Activated CD4-positive, alpha-beta T cell treated with anti-CD3 and anti-CD28 coated beads, Interleukin-2, amount 10 ng/mL, durations not matched to agents 7 days and 5 days (primary cell): Measurements from ENCODE around the gene OR2V2. TPM values are rescaled to one million over a fixed set of nuclear protein-coding genes. Genes with fewer than 3 reads are reported as not detected.
"Not testable (repeated sequence)": the region's sequence is repeated elsewhere in the genome, so short reads cannot be mapped to it uniquely, and the experiment has no call there.

Experiments used
- CTCF ChIA-PET: fragments of 350-600 bp; sonication (Branson Sonifier 250); formaldehyde crosslinking; loops from one replicate; lab custom pipeline; 2021; ENCODE audit warnings: antibody characterized with exemption; lab: Charles Lee
- POLR2A ChIA-PET: fragments of 350-600 bp; sonication (Branson Sonifier 250); formaldehyde crosslinking; loops from one replicate; lab custom pipeline; 2021; ENCODE audit warnings: antibody characterized with exemption; lab: Charles Lee
- DNase-seq: peaks from one replicate; pipeline ENCODE4 v3.0.0-alpha.2; 2020
- H3K27ac Mint-ChIP-seq: one replicate; pipeline ENCODE4 v1.8.0; 2021; ENCODE audit warnings: mild to moderate bottlenecking, moderate library complexity, mixed read lengths
- H3K27me3 Mint-ChIP-seq: one replicate; pipeline ENCODE4 v1.8.0; 2021; ENCODE audit warnings: mixed read lengths
- H3K36me3 Mint-ChIP-seq: one replicate; pipeline ENCODE4 v1.8.0; 2021; ENCODE audit warnings: low read depth, mixed read lengths
- H3K4me1 Mint-ChIP-seq: one replicate; pipeline ENCODE4 v1.8.0; 2021; ENCODE audit warnings: mixed read lengths
- H3K4me3 Mint-ChIP-seq: one replicate; pipeline ENCODE4 v1.8.0; 2021; ENCODE audit warnings: mild to moderate bottlenecking, moderate library complexity, mixed read lengths
- H3K9me3 Mint-ChIP-seq: one replicate; pipeline ENCODE4 v1.8.0; 2021; ENCODE audit warnings: mixed read lengths
- total RNA-seq, 2 experiments: library from RNA; stranded (reverse); gene quantifications; one replicate each; pipeline ENCODE4 v1.2.3, GENCODE V29; 2021

OR2V2 gene
- total RNA-seq, 2 experiments from 2014 or later, result not detected

DNA sequence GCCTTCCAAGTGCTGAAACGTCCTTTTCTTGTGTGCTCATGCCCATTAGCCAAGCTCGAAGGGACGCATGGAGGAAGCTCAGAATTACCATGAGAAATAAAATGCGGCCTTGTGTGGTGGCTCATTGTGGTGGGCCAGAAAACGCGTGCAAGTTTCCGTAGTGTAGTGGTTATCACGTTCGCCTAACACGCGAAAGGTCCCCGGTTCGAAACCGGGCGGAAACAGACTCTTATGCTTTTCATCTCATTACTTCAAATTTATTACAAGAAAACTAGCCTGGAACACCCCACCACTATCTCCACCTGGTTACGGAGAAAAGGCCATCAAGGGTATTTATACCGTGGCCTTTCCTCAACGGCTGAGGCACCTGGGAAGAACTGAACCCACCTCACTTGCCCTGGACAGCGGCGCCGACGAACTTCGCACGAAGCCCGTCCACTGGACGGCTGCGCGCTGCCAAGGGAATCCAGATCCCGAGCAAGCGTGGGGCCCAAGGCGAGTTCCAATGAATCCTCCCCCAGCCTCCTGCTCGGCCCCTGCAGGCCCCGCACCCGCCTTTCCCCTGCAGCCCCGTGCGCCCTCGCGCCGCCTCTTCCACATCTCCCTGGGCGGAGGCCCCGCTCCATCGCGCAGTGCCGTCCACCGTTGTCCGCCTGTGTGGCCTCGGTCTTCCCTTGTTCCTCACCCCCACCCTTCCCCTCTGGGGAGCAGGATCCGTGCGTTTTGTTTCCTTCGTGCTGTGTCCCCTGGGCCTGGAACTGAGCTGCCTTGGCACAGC lies 22.3 kb downstream of the OR2V2 start:
- POLR2A ChIA-PET, H3K9me3 Mint-ChIP-seq, H3K36me3 Mint-ChIP-seq: not testable (repeated sequence)
- Mint-ChIP-seq H3K4me1 (peaks cover 79% of the 10 kb centered on the region), H3K27ac (peak overlapping the region; percentile 77), H3K27me3 (peaks cover 38% of the 10 kb centered on the region), H3K4me3 (peak overlapping the region; percentile 50)
- CTCF ChIA-PET, result interaction anchor here (1.2 to 2.2 kb wide), 3 partner anchors 15 to 28 kb away, joined by 5 to 18 read pairs (median 5); no protein-coding TSS in a partner anchor
- DNase-seq, result peak; percentile 74

DNA sequence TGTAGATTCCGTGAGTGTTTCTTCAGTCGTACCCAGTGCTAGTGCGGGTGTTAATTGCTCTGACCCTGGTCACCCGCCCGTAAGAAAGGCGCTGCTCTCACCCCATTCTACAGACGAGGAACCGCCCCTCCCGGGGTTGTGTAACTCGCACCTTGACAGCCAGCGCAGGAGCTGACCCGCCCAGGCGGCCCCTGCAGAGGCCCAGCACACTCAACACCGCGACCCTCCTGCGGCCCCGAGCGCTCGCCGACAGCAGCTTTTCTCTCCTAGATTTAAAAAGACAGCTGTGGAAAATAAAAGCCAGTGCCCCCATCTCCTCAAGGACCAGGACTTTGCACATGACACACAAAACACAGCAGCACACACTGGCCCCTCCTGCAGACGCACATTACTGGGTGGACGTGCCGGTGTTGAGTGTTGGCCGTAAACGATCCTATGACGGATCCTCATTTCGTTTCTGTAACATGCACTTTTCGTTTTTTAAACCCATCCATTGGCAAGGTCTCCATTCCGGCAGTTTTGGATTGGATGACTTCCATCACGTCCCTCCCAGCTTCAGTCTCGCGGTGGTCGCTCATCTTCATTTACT lies 22.9 kb downstream of the OR2V2 start:
- ChIA-PET CTCF (interaction anchor here (1.2 to 1.9 kb wide), 3 partner anchors 14 to 27 kb away, joined by 5 to 7 read pairs (median 5); no protein-coding TSS in a partner anchor), POLR2A (no interaction called here)
- H3K9me3 Mint-ChIP-seq, result no peaks in the 10 kb centered on the region
- peaks cover 2% of the 10 kb centered on the region for H3K36me3 Mint-ChIP-seq
- H3K27me3 Mint-ChIP-seq, result peaks cover 39% of the 10 kb centered on the region
- peaks cover 76% of the 10 kb centered on the region for H3K4me1 Mint-ChIP-seq
- H3K27ac Mint-ChIP-seq, result peak overlapping the region; percentile 76
- no peak for DNase-seq
- peak overlapping the region; percentile 50 for H3K4me3 Mint-ChIP-seq

DNA sequence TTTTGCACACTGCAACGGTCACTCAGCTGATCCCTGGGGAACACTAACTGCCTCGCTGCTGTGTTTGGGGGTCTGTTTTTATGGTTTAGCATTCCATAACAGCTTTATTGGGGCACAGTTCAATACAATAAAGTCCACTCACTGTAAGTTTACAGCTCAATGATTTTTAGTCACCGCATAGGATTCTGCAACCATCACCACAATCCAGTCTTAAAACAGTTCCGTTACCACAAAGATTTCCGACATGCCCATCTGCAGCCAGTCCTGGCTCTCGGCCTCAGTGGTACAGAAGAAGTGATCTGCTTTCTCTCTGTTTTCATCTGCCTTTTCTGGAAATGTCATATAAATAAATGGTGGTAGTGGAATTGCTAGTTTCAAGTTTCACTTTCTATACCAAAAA lies 23.6 kb downstream of the OR2V2 start:
- DNase-seq, result no peak
- Mint-ChIP-seq H3K4me1 (peaks cover 69% of the 10 kb centered on the region), H3K27ac (no peak overlapping the region), H3K36me3 (peaks cover 2% of the 10 kb centered on the region), H3K9me3 (no peaks in the 10 kb centered on the region), H3K4me3 (peak overlapping the region; percentile 15), H3K27me3 (peaks cover 40% of the 10 kb centered on the region)
- ChIA-PET CTCF (interaction anchor here (1.3 to 3.3 kb wide), 3 partner anchors 14 to 27 kb away, joined by 5 to 22 read pairs (median 7); no protein-coding TSS in a partner anchor), POLR2A (no interaction called here)

GRCh38 chr5:181171782-181172181 lies 24.4 kb downstream of the OR2V2 start:
- no peak for DNase-seq
- ChIA-PET CTCF (interaction anchor here (0.6 to 3.3 kb wide), 6 partner anchors 13 to 384 kb away, joined by 3 to 22 read pairs (median 6); partner anchors contain the start of gene TRIM7), POLR2A (interaction anchor here (0.6 kb wide), 2 partner anchors 16 to 90 kb away, joined by 4 to 5 read pairs; no protein-coding TSS in a partner anchor)
- H3K4me1 Mint-ChIP-seq, result peaks cover 64% of the 10 kb centered on the region
- H3K9me3 Mint-ChIP-seq, result no peaks in the 10 kb centered on the region
- H3K27ac Mint-ChIP-seq, result no peak overlapping the region
- peak overlapping the region; percentile 32 for H3K4me3 Mint-ChIP-seq
- peaks cover 2% of the 10 kb centered on the region for H3K36me3 Mint-ChIP-seq
- peaks cover 43% of the 10 kb centered on the region for H3K27me3 Mint-ChIP-seq

DNA sequence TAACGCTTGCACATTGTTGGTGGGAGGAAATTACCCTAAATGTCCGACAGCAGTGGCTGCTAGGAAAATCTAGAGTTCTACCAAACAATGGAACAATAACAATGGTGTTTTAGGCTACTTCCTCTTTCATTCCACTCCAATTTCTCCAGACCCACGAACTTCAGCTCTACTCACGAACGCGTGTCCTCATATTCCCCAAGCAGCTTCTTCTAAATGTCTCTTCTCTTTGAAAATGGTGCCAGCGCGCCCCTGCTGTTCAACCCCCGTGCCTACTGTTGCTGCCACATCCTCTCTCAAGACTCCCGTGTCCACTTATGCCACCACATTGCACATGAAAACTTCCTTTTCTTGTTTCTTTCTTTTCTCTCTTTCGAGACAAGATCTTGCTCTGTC lies 25.6 kb downstream of the OR2V2 start:
- Mint-ChIP-seq H3K9me3 (no peaks in the 10 kb centered on the region), H3K27me3 (peaks cover 41% of the 10 kb centered on the region), H3K27ac (peak overlapping the region; percentile 98), H3K36me3 (peaks cover 2% of the 10 kb centered on the region), H3K4me1 (peaks cover 52% of the 10 kb centered on the region), H3K4me3 (peak overlapping the region; percentile 91)
- ChIA-PET CTCF (interaction anchor here (0.7 to 3.3 kb wide), 9 partner anchors 9 to 371 kb away, joined by 3 to 22 read pairs (median 4); partner anchors contain the start of genes TRIM52 and TRIM7), POLR2A (interaction anchor here (0.6 to 1.0 kb wide), 5 partner anchors 11 to 1200 kb away, joined by 3 to 4 read pairs (median 3); no protein-coding TSS in a partner anchor)
- DNase-seq, result peak; percentile 66

GRCh38 chr5:181173420-181174342 lies 26.3 kb downstream of the OR2V2 start:
- Mint-ChIP-seq H3K4me3 (peak overlapping the region; percentile 91), H3K36me3 (peaks cover 2% of the 10 kb centered on the region), H3K27me3 (peaks cover 37% of the 10 kb centered on the region), H3K27ac (peak overlapping the region; percentile 98), H3K4me1 (peaks cover 50% of the 10 kb centered on the region), H3K9me3 (no peaks in the 10 kb centered on the region)
- peak; percentile 75 for DNase-seq
- POLR2A ChIA-PET, result interaction anchor here (0.6 to 1.0 kb wide), 5 partner anchors 11 to 1201 kb away, joined by 3 to 4 read pairs (median 3); no protein-coding TSS in a partner anchor
- CTCF ChIA-PET, result interaction anchor here (0.7 to 3.3 kb wide), 9 partner anchors 9 to 372 kb away, joined by 3 to 22 read pairs (median 4); partner anchors contain the start of genes TRIM52 and TRIM7

DNA sequence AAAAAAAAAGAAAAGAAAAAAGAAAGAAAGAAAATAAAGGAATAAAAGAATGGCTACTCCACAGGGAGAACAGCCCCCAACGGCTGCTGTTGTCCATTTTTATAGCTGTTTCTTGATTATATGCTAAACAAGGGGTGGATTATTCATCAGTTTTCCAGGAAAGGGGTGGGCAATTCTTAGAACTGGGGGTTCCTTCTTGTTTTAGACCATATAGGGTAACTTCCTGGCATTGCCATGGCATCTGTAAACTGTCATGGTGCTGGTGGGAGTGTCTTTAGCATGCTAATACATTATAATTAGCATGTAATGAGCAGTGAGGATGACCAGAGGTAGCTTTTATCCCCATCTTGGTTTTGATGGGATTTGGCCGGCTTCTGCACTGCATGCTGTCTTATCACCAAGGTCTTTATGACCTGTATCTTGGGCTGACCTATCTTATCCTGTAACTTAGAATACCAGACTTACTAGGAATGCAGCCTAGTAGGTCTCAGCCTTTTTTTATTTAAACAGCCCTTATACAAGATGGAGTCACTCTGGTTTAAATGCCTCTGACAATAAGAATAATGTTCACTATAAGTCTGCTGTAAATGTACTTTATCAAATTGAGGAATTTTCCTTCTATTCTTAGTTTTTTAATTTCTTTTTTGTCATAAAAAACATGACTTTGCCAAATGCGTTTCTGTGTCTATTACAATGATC lies 29.0 kb downstream of the OR2V2 start:
- CTCF ChIA-PET, result interaction anchor here (0.7 kb wide), 1 partner anchor 13 kb away, joined by 5 read pairs; no protein-coding TSS in a partner anchor
- Mint-ChIP-seq H3K4me3 (no peak overlapping the region), H3K4me1 (peaks cover 23% of the 10 kb centered on the region), H3K9me3 (no peaks in the 10 kb centered on the region), H3K27ac (no peak overlapping the region), H3K27me3 (peaks cover 21% of the 10 kb centered on the region), H3K36me3 (no peaks in the 10 kb centered on the region)
- no peak for DNase-seq
- POLR2A ChIA-PET, result no interaction called here

- H3K36me3 Mint-ChIP-seq, POLR2A ChIA-PET, DNase-seq, H3K4me3 Mint-ChIP-seq, H3K27ac Mint-ChIP-seq, H3K9me3 Mint-ChIP-seq: not testable (repeated sequence)
- CTCF ChIA-PET, result interaction anchor here (0.7 to 1.0 kb wide), 2 partner anchors 12 to 20 kb away, joined by 3 to 4 read pairs; no protein-coding TSS in a partner anchor
- Mint-ChIP-seq H3K27me3 (peaks cover 21% of the 10 kb centered on the region), H3K4me1 (peaks cover 22% of the 10 kb centered on the region)
These were observed 30.2 kb downstream of the OR2V2 start for GRCh38 chr5:181177559-181177958.

DNA sequence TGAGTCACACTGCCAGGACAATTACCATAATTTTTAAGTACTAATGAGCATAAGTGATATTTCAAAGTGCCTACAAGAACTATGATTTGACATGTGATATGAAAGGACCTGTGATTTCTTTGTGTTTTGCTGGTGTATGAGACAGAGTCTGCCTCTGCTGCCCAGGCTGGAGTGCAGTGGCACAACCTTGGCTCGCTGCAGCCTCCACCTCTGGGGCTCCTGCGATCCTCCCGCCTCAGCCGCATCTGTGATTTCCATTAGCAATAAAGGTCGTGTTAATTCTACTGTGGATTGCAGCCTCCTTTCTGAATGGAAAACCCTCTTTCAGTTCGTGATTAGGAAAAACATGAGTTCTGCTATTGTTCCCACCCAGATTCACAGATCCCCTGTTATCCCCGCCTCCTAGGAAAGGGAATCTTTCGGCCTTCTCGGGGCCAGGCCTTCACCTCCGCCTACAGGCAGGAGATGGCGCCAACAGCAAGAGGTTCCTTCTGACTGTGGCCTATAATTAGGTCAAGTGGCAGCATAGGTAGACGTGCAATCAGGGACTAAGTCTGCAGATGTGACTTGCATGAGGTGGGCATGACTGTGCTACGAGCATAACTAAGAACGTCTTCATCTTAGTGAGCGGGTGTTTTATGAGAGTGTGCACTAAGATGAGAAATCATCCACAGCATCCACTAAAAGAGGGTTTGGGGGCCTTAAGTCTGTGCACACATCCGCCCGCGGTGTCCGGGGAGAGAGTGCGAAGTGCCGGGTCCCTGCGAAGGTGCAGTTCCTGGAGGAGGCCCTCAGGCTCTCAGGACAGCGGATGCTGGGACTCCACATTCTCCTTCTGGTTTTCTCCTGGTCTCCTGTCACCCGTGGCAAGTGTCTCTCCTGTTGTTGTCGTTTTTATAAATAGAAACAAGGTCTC lies 34.5 kb downstream of the OR2V2 start:
- H3K36me3 Mint-ChIP-seq, result no peaks in the 10 kb centered on the region
- H3K9me3 Mint-ChIP-seq, result no peaks in the 10 kb centered on the region
- POLR2A ChIA-PET, result no interaction called here
- peaks cover 37% of the 10 kb centered on the region for H3K4me1 Mint-ChIP-seq
- peak overlapping the region; percentile 74 for H3K4me3 Mint-ChIP-seq
- CTCF ChIA-PET, result interaction anchor here (0.8 to 1.2 kb wide), 3 partner anchors 9 to 81 kb away, joined by 3 to 4 read pairs (median 4); no protein-coding TSS in a partner anchor
- H3K27ac Mint-ChIP-seq, result peak overlapping the region; percentile 14
- DNase-seq, result peak; percentile 64
- H3K27me3 Mint-ChIP-seq, result peaks cover 8% of the 10 kb centered on the region

- H3K9me3 Mint-ChIP-seq, result no peaks in the 10 kb centered on the region
- H3K27me3 Mint-ChIP-seq, result peaks cover 5% of the 10 kb centered on the region
- DNase-seq, result no peak
- peak overlapping the region; percentile 89 for H3K27ac Mint-ChIP-seq
- H3K4me1 Mint-ChIP-seq, result peaks cover 42% of the 10 kb centered on the region
- H3K4me3 Mint-ChIP-seq, result peak overlapping the region; percentile 74
- POLR2A ChIA-PET, result no interaction called here
- CTCF ChIA-PET, result interaction anchor here (0.9 to 1.2 kb wide), 2 partner anchors 9 to 81 kb away, joined by 4 read pairs; no protein-coding TSS in a partner anchor
- H3K36me3 Mint-ChIP-seq, result no peaks in the 10 kb centered on the region
These were observed 35.3 kb downstream of the OR2V2 start for GRCh38 chr5:181182651-181183050.
